Fibroblast of lung (primary cell): ENCODE data around the gene TAS1R2. TPM values are rescaled to one million over a fixed set of nuclear protein-coding genes. Genes with fewer than 3 reads are reported as not detected.
A peak's percentile ranks its signal among the peaks of the same experiment; 100 is the strongest.

Source experiments
- DNase-seq, 2 donors: peaks; one replicate each; pipeline versions ENCODE4 v3.0.0 to v3.0.0-alpha.2; 2010; ENCODE audit warnings: low read depth in 2 of 2
- H2AFZ ChIP-seq: 2 replicates; pipeline ENCODE4 v1.5.1; 2012; ENCODE audit warnings: low read length, control low read depth, inconsistent platforms
- H3K27ac ChIP-seq: 2 replicates; pipeline ENCODE4 v1.5.1; 2011; ENCODE audit warnings: low read length, control low read depth; ENCODE audit not compliant: insufficient read depth
- H3K27me3 ChIP-seq: 2 replicates; pipeline ENCODE4 v1.5.1; 2011; ENCODE audit warnings: mild to moderate bottlenecking, low read length; ENCODE audit not compliant: control insufficient read depth, insufficient read depth
- H3K36me3 ChIP-seq: 2 replicates; pipeline ENCODE4 v1.5.1; 2011; ENCODE audit warnings: low read length; ENCODE audit not compliant: control insufficient read depth, insufficient read depth
- H3K4me1 ChIP-seq: 2 replicates; pipeline ENCODE4 v1.5.1; 2011; ENCODE audit warnings: low read length; ENCODE audit not compliant: control insufficient read depth, insufficient read depth; ENCODE audit errors: extremely low read depth
- H3K4me2 ChIP-seq: 2 replicates; pipeline ENCODE4 v1.5.1; 2011; ENCODE audit warnings: low read length, control low read depth; ENCODE audit not compliant: insufficient read depth; ENCODE audit errors: extremely low read depth
- H3K4me3 ChIP-seq, 4 experiments: fragments of 200-600 bp in 1 of 4; sonication (generic) in 1 of 4; replicated peaks in 1 of 4; 2 replicates each; pipeline ENCODE4 v1.5.1; 2011 to 2016; ENCODE audit warnings: low read length in 4 of 4, low read depth in 3 of 4, mild to moderate bottlenecking in 3 of 4, control low read depth in 2 of 4, inconsistent platforms in 1 of 4, mixed read lengths in 1 of 4; ENCODE audit not compliant: insufficient read depth in 1 of 4; ENCODE audit errors: control extremely low read depth in 1 of 4
- H3K79me2 ChIP-seq: 2 replicates; pipeline ENCODE4 v1.5.1; 2012; ENCODE audit warnings: mild to moderate bottlenecking, low read length, inconsistent platforms; ENCODE audit not compliant: control insufficient read depth, insufficient read depth
- H3K9ac ChIP-seq: 2 replicates; pipeline ENCODE4 v1.5.1; 2011; ENCODE audit warnings: mild to moderate bottlenecking, low read length, control low read depth; ENCODE audit not compliant: insufficient read depth
- H3K9me3 ChIP-seq: 2 replicates; pipeline ENCODE4 v1.5.1; 2012; ENCODE audit warnings: low read depth, low read length; ENCODE audit not compliant: control insufficient read depth, insufficient read depth
- H4K20me1 ChIP-seq: 2 replicates; pipeline ENCODE4 v1.5.1; 2011; ENCODE audit warnings: low read length; ENCODE audit not compliant: control insufficient read depth, insufficient read depth; ENCODE audit errors: extremely low read depth
- EZH2 ChIP-seq: IDR thresholded peaks from 2 replicates; pipeline ENCODE4 v1.5.1; 2012; ENCODE audit warnings: low read length, control low read depth, mild to moderate bottlenecking; ENCODE audit errors: missing control alignments
- polyA plus RNA-seq, 2 donors: library from polyadenylated mRNA; depleted of rRNA in 1 of 2; stranded (reverse) in 1 of 2; unstranded in 1 of 2; fragments of >200 nt; gene quantifications; 2 replicates each; pipeline ENCODE4 v1.2.1, GENCODE V29; 2011 to 2012; ENCODE audit warnings: missing spikeins in 1 of 2
- total RNA-seq: library from RNA; depleted of rRNA; stranded (reverse); fragments of >200 nt; gene quantifications from 2 replicates; pipeline ENCODE4 v1.2.1, GENCODE V29; 2014
- TF ChIP-seq, protein P1 (sequence below), 2 donors: IDR thresholded peaks in 1 of 2; conservative IDR thresholded peaks in 1 of 2; 1 replicate in 1 of 2; 2 replicates in 1 of 2; pipeline ENCODE4 v1.5.1; 2011 to 2012; ENCODE audit warnings: low read length in 2 of 2, control low read depth in 1 of 2, inconsistent platforms in 1 of 2, low read depth in 1 of 2, mild to moderate bottlenecking in 1 of 2

TAS1R2 gene
- total and polyA plus RNA-seq, 2 donors (not counting 1 experiment from before 2014, with no cell fraction given) = not detected

DNA sequence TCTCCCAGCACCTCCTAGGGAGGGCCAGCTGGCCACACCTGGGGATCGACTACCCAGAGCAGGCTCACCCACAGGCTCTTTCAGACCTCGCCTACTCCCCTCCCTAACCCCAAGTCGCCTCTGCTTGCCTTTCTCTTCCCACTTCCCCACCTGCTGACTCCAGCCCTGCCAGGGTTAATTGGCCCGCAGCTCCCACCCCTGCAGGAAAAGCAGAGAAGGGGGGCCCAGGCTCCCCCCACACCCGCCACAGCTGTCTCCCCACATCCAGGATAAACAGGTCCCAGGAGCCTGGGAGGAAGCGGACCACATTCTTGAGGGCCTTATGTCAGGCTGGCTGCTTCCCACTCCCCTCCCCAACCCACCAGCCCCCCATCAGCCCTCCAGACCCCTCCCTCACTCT lies 45.0 kb downstream of the TAS1R2 start:
- peaks cover 3% of the 10 kb centered on the region for H3K27me3 ChIP-seq
- H4K20me1 ChIP-seq = no peaks in the 10 kb centered on the region
- no peak for TF ChIP-seq EZH2
- TF ChIP-seq, protein P1, sequence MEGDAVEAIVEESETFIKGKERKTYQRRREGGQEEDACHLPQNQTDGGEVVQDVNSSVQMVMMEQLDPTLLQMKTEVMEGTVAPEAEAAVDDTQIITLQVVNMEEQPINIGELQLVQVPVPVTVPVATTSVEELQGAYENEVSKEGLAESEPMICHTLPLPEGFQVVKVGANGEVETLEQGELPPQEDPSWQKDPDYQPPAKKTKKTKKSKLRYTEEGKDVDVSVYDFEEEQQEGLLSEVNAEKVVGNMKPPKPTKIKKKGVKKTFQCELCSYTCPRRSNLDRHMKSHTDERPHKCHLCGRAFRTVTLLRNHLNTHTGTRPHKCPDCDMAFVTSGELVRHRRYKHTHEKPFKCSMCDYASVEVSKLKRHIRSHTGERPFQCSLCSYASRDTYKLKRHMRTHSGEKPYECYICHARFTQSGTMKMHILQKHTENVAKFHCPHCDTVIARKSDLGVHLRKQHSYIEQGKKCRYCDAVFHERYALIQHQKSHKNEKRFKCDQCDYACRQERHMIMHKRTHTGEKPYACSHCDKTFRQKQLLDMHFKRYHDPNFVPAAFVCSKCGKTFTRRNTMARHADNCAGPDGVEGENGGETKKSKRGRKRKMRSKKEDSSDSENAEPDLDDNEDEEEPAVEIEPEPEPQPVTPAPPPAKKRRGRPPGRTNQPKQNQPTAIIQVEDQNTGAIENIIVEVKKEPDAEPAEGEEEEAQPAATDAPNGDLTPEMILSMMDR (conservative IDR thresholded peaks at IDR 0.05 in 1 of 2, IDR thresholded peaks at IDR 0.05 in 1 of 2; ENCODE audit: low read depth in 1 of 2, low read length in 2 of 2) = no peak
- H3K9ac ChIP-seq = no peak overlapping the region
- no peak overlapping the region for H3K4me2 ChIP-seq
- peak in 1 of 2 donors; percentile 6 for DNase-seq
- no peaks in the 10 kb centered on the region for H3K9me3 ChIP-seq
- no peak overlapping the region for H3K27ac ChIP-seq
- H3K4me1 ChIP-seq = no peaks in the 10 kb centered on the region
- no peak overlapping the region for H3K4me3 ChIP-seq
- H3K36me3 ChIP-seq = no peaks in the 10 kb centered on the region
- H2AFZ ChIP-seq = no peak overlapping the region
- no peaks in the 10 kb centered on the region for H3K79me2 ChIP-seq

DNA sequence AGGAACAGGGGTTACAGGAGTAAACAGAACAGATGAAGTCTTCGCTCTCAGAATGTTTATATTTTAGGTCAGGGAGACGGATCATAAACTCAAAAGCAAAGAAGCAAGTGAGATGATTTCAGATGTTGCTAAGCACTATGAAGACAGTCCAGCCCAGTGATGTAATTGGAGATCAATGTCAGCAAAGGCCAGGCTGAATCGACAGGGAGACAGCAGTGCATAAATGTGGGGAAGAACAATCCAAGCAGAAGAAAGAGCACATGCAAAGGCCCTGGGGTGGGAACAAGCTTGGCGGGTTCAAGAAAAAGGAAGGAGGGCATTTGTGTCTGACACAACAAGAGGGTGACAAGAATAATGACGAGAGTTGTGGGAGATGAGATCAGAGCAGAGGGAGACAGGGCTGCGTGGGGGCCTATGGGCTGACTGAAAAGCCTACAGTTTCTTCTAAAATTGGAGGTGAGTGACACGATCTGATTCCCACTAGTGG lies 47.0 kb downstream of the TAS1R2 start:
- Histone ChIP-seq H3K4me3 (no peak overlapping the region), H3K27me3 (no peaks in the 10 kb centered on the region), H2AFZ (no peak overlapping the region), H3K4me1 (no peaks in the 10 kb centered on the region), H3K36me3 (no peaks in the 10 kb centered on the region), H3K9ac (no peak overlapping the region), H3K79me2 (no peaks in the 10 kb centered on the region), H3K4me2 (no peak overlapping the region), H3K9me3 (no peaks in the 10 kb centered on the region), H4K20me1 (no peaks in the 10 kb centered on the region), H3K27ac (no peak overlapping the region)
- TF ChIP-seq EZH2 = no peak
- TF ChIP-seq, protein P1 (conservative IDR thresholded peaks at IDR 0.05 in 1 of 2, IDR thresholded peaks at IDR 0.05 in 1 of 2; ENCODE audit: low read depth in 1 of 2, low read length in 2 of 2) = no peak
- DNase-seq = no peak

DNA sequence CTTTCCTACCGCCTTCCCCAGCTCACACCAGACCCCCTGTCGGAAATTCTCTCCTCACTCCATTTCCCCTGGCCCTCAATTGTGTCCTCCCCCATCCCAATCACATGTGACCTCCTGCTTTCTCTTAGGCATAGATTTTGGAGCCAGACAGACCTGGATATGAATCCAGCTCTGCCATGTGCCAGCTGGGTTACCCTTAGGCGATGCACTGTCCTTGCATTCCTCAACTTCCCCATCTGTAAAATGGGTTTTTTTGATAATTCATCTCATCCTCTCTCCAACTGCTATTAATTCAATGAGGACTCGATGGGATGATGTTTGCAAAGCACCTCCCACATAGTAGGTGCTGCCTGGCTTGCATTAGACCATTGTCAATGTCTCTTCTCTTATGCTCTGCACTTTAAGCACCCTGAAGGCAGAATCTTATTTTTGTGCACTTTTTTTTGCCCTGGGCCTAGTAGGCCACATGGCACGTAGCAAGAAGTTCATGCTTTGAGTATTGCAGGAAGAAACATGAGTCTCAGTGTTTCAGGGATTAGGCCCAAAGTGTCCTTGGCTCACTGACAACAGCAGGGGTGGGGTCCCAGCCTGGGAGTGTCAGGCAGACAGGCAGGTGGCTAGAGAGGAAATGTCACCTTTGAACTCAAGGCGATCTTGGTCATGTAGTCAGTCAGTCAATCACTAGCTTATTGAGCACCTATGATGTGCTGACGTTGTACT lies 47.6 kb downstream of the TAS1R2 start:
- no peaks in the 10 kb centered on the region for H3K27me3 ChIP-seq
- H3K4me2 ChIP-seq = no peak overlapping the region
- H3K4me1 ChIP-seq = no peaks in the 10 kb centered on the region
- H4K20me1 ChIP-seq = no peaks in the 10 kb centered on the region
- DNase-seq = no peak
- no peak overlapping the region for H2AFZ ChIP-seq
- H3K4me3 ChIP-seq = no peak overlapping the region
- H3K9me3 ChIP-seq = no peaks in the 10 kb centered on the region
- TF ChIP-seq EZH2 = no peak
- TF ChIP-seq, protein P1 (conservative IDR thresholded peaks at IDR 0.05 in 1 of 2, IDR thresholded peaks at IDR 0.05 in 1 of 2; ENCODE audit: low read depth in 1 of 2, low read length in 2 of 2) = no peak
- H3K27ac ChIP-seq = no peak overlapping the region
- H3K79me2 ChIP-seq = no peaks in the 10 kb centered on the region
- H3K9ac ChIP-seq = no peak overlapping the region
- no peaks in the 10 kb centered on the region for H3K36me3 ChIP-seq
